Neural progenitor cell (in vitro differentiated cells): ENCODE measurements around the gene SLC35G2. TPM values are rescaled to one million over a fixed set of nuclear protein-coding genes. Genes with fewer than 3 reads are reported as not detected.
"Not testable (repeated sequence)": the region's sequence is repeated elsewhere in the genome, so short reads cannot be mapped to it uniquely, and the experiment has no call there.

Experiments
- DNase-seq: peaks from one replicate; pipeline ENCODE4 v3.0.0-alpha.2; 2016; ENCODE audit warnings: low spot score
- H2AFZ ChIP-seq: fragments of 200-600 bp; sonication (generic); replicated peaks from 2 replicates; pipeline ENCODE4 v1.6.1; 2016; ENCODE audit warnings: antibody characterized with exemption
- H3F3A ChIP-seq: fragments of 200-600 bp; sonication (generic); 2 replicates; pipeline ENCODE4 v1.6.1; 2016; ENCODE audit warnings: antibody characterized with exemption, low read depth
- H3K27ac ChIP-seq: fragments of 200-600 bp; sonication (generic); 2 replicates; pipeline ENCODE4 v1.5.1; 2016; ENCODE audit warnings: mild to moderate bottlenecking
- H3K27me3 ChIP-seq: fragments of 200-600 bp; sonication (generic); 2 replicates; pipeline ENCODE4 v1.6.1; 2016; ENCODE audit warnings: mild to moderate bottlenecking, moderate library complexity
- H3K36me3 ChIP-seq: fragments of 200-600 bp; sonication (generic); 2 replicates; pipeline ENCODE4 v1.5.1; 2016
- H3K4me1 ChIP-seq: fragments of 200-600 bp; sonication (generic); 2 replicates; pipeline ENCODE4 v1.6.1; 2016; ENCODE audit warnings: mixed run types
- H3K4me2 ChIP-seq: fragments of 200-600 bp; sonication (generic); 2 replicates; pipeline ENCODE4 v1.6.1; 2016
- H3K4me3 ChIP-seq: fragments of 200-600 bp; sonication (generic); 2 replicates; pipeline ENCODE4 v1.5.1; 2016
- H3K79me2 ChIP-seq: fragments of 200-600 bp; sonication (generic); 2 replicates; pipeline ENCODE4 v1.6.1; 2016; ENCODE audit warnings: low read depth
- H3K9ac ChIP-seq: fragments of 200-600 bp; sonication (generic); 2 replicates; pipeline ENCODE4 v1.6.1; 2016
- H3K9me3 ChIP-seq: fragments of 200-600 bp; sonication (generic); 2 replicates; pipeline ENCODE4 v1.5.1; 2016; ENCODE audit warnings: low read depth
- H4K20me1 ChIP-seq: fragments of 200-600 bp; sonication (generic); 2 replicates; pipeline ENCODE4 v1.6.1; 2016; ENCODE audit warnings: low read depth
- H3K27ac Mint-ChIP-seq: 3 replicates; pipeline ENCODE4 v1.8.0; 2021; ENCODE audit warnings: mixed read lengths
- H3K27me3 Mint-ChIP-seq: 2 replicates; pipeline ENCODE4 v1.8.0; 2022; ENCODE audit warnings: low read depth, mild to moderate bottlenecking, inconsistent platforms, moderate library complexity, mixed read lengths; ENCODE audit not compliant: insufficient read depth
- H3K36me3 Mint-ChIP-seq: 3 replicates; pipeline ENCODE4 v1.8.0; 2021; ENCODE audit warnings: mixed read lengths
- H3K4me1 Mint-ChIP-seq: 3 replicates; pipeline ENCODE4 v1.8.0; 2021; ENCODE audit warnings: mixed read lengths
- H3K4me3 Mint-ChIP-seq: 3 replicates; pipeline ENCODE4 v1.8.0; 2021; ENCODE audit warnings: mild to moderate bottlenecking, moderate library complexity, mixed read lengths
- H3K9me3 Mint-ChIP-seq: 3 replicates; pipeline ENCODE4 v1.8.0; 2020; ENCODE audit warnings: mixed read lengths
- EZH2 ChIP-seq: fragments of 200-600 bp; sonication (generic); IDR thresholded peaks from 2 replicates; pipeline ENCODE4 v1.6.1; 2017; ENCODE audit warnings: antibody characterized with exemption, mild to moderate bottlenecking, moderate library complexity
- EZH2phosphoT487 ChIP-seq: fragments of 200-600 bp; sonication (generic); IDR thresholded peaks from 2 replicates; pipeline ENCODE4 v1.6.1; 2017; ENCODE audit warnings: antibody characterized with exemption
- total RNA-seq: library from RNA; depleted of rRNA; stranded (reverse); fragments of >200 nt; gene quantifications from 2 replicates; pipeline ENCODE4 v1.2.3, GENCODE V29; 2015; ENCODE audit warnings: low replicate concordance
- TF ChIP-seq, protein P1 (sequence below): fragments of 200-600 bp; sonication (generic); IDR thresholded peaks from 2 replicates; pipeline ENCODE4 v1.5.1; 2017; ENCODE audit warnings: antibody characterized with exemption, mild to moderate bottlenecking

SLC35G2 gene
- total RNA-seq, 1 donor from 2014 or later: 1.5 TPM

DNA sequence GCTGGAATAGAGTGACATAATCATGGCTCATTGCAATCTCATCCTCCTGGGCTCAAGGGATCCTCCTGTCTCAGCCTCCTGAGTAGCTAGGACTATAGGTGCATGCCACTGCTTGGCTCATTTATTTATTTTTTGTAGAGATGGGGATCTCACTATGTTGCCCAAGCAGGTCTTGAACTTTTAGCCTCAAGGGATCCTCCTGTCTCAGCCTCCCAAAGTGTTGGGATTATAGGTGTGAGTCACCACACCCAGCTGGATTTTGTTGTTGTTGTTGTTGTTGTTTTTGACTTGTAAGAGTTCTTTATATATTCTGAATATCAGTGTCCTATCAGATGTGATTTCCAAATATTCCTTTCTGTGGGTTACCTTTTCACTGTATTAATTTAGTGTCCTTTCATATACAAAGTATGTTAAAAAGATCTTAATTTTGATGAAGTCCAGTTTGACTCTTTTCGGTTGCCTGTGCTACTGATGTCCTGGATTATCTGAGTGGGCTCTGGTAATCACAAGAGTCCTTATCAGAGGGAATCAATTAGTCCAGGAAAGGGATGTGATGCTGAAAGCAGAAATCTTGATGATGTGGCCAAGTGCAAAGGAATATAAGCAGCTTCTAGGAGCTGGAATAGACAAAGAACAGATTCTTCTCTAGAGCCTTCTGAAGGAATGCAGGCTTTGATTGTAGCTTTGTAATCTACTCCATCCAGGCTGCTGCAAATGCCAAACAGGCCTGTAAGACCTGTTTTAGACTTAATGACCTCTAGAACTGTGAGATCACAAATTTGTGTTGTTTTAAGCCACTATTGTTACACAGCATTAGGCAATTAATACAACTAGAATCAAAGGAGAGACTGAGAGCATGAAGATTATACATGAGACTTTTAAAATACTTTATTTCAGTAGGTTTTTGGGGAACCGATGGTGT, 73.3 kb downstream of the SLC35G2 start:
- Histone ChIP-seq H4K20me1 (peaks cover 9% of the 10 kb centered on the region), H3K79me2 (peaks cover 95% of the 10 kb centered on the region), H3K36me3 (no peaks in the 10 kb centered on the region), H2AFZ (no peak overlapping the region), H3K27me3 (no peaks in the 10 kb centered on the region), H3F3A (no peaks in the 10 kb centered on the region), H3K9ac (no peak overlapping the region), H3K4me1 (peaks cover 8% of the 10 kb centered on the region), H3K4me2 (no peak overlapping the region), H3K9me3 (no peaks in the 10 kb centered on the region), H3K27ac (no peak overlapping the region), H3K4me3 (no peak overlapping the region)
- TF ChIP-seq EZH2phosphoT487 (no peak), EZH2 (no peak)
- TF ChIP-seq, protein P1, sequence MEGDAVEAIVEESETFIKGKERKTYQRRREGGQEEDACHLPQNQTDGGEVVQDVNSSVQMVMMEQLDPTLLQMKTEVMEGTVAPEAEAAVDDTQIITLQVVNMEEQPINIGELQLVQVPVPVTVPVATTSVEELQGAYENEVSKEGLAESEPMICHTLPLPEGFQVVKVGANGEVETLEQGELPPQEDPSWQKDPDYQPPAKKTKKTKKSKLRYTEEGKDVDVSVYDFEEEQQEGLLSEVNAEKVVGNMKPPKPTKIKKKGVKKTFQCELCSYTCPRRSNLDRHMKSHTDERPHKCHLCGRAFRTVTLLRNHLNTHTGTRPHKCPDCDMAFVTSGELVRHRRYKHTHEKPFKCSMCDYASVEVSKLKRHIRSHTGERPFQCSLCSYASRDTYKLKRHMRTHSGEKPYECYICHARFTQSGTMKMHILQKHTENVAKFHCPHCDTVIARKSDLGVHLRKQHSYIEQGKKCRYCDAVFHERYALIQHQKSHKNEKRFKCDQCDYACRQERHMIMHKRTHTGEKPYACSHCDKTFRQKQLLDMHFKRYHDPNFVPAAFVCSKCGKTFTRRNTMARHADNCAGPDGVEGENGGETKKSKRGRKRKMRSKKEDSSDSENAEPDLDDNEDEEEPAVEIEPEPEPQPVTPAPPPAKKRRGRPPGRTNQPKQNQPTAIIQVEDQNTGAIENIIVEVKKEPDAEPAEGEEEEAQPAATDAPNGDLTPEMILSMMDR: no peak
- Mint-ChIP-seq H3K36me3 (peaks cover 48% of the 10 kb centered on the region), H3K27ac (no peak overlapping the region), H3K4me1 (no peaks in the 10 kb centered on the region), H3K4me3 (no peak overlapping the region), H3K27me3 (no peaks in the 10 kb centered on the region), H3K9me3 (peaks cover 61% of the 10 kb centered on the region)
- DNase-seq: no peak

DNA sequence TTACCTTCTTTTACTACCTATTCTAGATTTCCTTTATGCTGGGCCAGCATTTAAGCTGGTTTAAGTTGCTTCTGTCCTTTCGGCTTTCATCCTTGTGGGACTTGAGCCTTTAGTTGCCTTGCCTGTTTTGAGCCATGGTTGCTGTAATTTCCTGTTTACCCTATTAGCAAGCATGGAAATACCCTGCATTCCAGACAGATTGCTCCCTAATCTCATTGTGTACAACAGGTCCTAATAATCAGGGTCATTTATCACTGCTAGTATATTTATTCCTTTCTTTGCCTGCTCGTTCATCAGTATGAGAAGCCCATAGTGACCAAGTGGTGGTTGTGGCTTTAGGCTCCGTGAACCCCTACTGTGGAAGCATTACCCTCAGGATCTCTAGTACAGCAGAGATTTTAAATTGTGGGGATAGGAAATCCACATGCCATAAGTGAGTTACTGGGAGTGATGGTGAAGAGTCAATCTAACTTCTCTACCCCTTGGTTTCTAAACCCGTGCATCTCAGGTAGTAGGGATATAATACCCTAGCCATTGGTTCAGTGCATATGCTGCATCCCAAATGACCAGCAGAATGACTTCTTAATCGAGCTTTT, 75.0 kb downstream of the SLC35G2 start:
- Histone ChIP-seq H3K27ac (no peak overlapping the region), H4K20me1 (peaks cover 9% of the 10 kb centered on the region), H3K9me3 (no peaks in the 10 kb centered on the region), H3K27me3 (no peaks in the 10 kb centered on the region), H3K79me2 (peaks cover 93% of the 10 kb centered on the region), H2AFZ (no peak overlapping the region), H3K4me2 (no peak overlapping the region), H3K4me3 (no peak overlapping the region), H3F3A (no peaks in the 10 kb centered on the region), H3K4me1 (peaks cover 8% of the 10 kb centered on the region), H3K36me3 (no peaks in the 10 kb centered on the region), H3K9ac (no peak overlapping the region)
- Mint-ChIP-seq H3K36me3 (peaks cover 49% of the 10 kb centered on the region), H3K9me3 (peaks cover 62% of the 10 kb centered on the region), H3K4me1 (no peaks in the 10 kb centered on the region), H3K4me3 (no peak overlapping the region), H3K27ac (no peak overlapping the region), H3K27me3 (no peaks in the 10 kb centered on the region)
- TF ChIP-seq, protein P1: no peak
- TF ChIP-seq EZH2 (no peak), EZH2phosphoT487 (no peak)
- no peak for DNase-seq

DNA sequence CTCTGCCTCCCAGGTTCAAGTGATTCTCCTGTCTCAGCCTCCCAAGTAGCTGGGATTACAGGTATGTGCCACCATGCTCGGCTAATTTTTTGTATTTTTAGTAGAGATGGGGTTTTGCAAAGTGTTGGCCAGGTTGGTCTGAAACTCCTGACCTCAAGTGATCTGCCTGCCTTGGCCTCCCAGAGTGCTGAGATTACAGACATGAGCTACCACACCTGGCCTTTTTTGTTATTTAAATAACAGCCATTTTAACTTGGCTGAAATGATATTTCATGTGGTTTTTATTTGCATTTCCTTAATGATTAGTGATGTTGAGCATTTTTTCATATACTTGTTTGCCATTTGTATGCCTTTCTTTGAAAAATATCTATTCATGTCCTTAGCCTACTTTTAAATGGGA, 78.2 kb downstream of the SLC35G2 start:
- H3K36me3 ChIP-seq, H3F3A ChIP-seq, H3K4me1 Mint-ChIP-seq, H3K4me3 Mint-ChIP-seq, H3K4me2 ChIP-seq, H3K27me3 ChIP-seq, H3K9ac ChIP-seq, H3K4me3 ChIP-seq, H2AFZ ChIP-seq, H3K27me3 Mint-ChIP-seq, H3K9me3 ChIP-seq, H3K27ac ChIP-seq, H3K27ac Mint-ChIP-seq, DNase-seq: not testable (repeated sequence)
- Histone ChIP-seq H4K20me1 (peaks cover 13% of the 10 kb centered on the region), H3K79me2 (peaks cover 94% of the 10 kb centered on the region), H3K4me1 (peaks cover 19% of the 10 kb centered on the region)
- peaks cover 52% of the 10 kb centered on the region for H3K36me3 Mint-ChIP-seq
- peaks cover 63% of the 10 kb centered on the region for H3K9me3 Mint-ChIP-seq

DNA sequence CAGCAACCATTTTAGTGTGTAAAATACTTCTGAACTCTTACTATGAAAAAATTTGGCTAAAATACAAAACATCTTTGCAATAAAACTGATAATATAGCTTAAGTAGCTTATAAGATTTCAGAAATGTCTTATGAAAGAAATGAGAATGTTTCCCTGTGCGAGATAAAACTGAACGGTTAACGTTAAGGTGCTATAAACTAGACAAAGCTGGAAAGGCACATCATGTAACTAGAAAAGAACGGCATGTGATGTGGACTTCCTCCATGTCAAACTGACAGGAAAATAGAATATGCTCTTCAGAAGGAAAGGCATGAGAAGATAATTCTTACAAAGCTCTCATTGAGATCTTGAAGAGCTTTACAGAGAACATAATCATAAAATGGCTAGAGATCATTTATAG, 79.6 kb downstream of the SLC35G2 start:
- DNase-seq: no peak
- H3K36me3 ChIP-seq: peaks cover 8% of the 10 kb centered on the region
- H3K9me3 ChIP-seq: no peaks in the 10 kb centered on the region
- no peak overlapping the region for H3K9ac ChIP-seq
- no peaks in the 10 kb centered on the region for H3K27me3 Mint-ChIP-seq
- TF ChIP-seq, protein P1: no peak
- no peak for TF ChIP-seq EZH2
- no peak for TF ChIP-seq EZH2phosphoT487
- no peaks in the 10 kb centered on the region for H3K27me3 ChIP-seq
- H3K27ac ChIP-seq: peak overlapping the region; percentile 8
- H3K27ac Mint-ChIP-seq: no peak overlapping the region
- no peak overlapping the region for H3K4me3 ChIP-seq
- no peaks in the 10 kb centered on the region for H3K4me1 Mint-ChIP-seq
- H3K9me3 Mint-ChIP-seq: peaks cover 62% of the 10 kb centered on the region
- H3K79me2 ChIP-seq: peaks cover 94% of the 10 kb centered on the region
- H3K4me2 ChIP-seq: no peak overlapping the region
- H3F3A ChIP-seq: peaks cover 9% of the 10 kb centered on the region
- peaks cover 12% of the 10 kb centered on the region for H4K20me1 ChIP-seq
- H3K4me1 ChIP-seq: peaks cover 25% of the 10 kb centered on the region
- H2AFZ ChIP-seq: no peak overlapping the region
- H3K4me3 Mint-ChIP-seq: no peak overlapping the region
- peaks cover 54% of the 10 kb centered on the region for H3K36me3 Mint-ChIP-seq
